SK-N-MC (cell line): ENCODE measurements around the gene CD46.

Experiments
- EZH2 ChIP-seq: fragments of 200-600 bp; sonication (generic); IDR thresholded peaks from one replicate; pipeline ENCODE4 v1.6.1; 2017; ENCODE audit warnings: antibody characterized with exemption
- POLR2AphosphoS5 ChIP-seq: IDR thresholded peaks from 2 replicates; pipeline ENCODE4 v1.6.1; 2012; ENCODE audit warnings: mild to moderate bottlenecking, low read depth, low read length, borderline replicate concordance

- TF ChIP-seq POLR2AphosphoS5 (no peak), EZH2 (no peak)
Measured at GRCh38 chr1:207822602-207823451, 71.0 kb downstream of the CD46 start.
